NCI-H2196 (cell line): ENCODE results near the gene RAF1.
"Not testable (repeated sequence)": the region's sequence is repeated elsewhere in the genome, so short reads cannot be mapped to it uniquely, and the experiment has no call there.

Experiments
- DNase-seq: peaks from one replicate; lab custom pipeline; 2025; ENCODE audit not compliant: unreplicated experiment; lab: John Stamatoyannopoulos, UW

Gene RAF1

GRCh38 chr3:12562451-12562850 is 101.5 kb downstream of the RAF1 start:
- DNase-seq: no peak

GRCh38 chr3:12561397-12561796 is 102.5 kb downstream of the RAF1 start:
- DNase-seq: no peak

GRCh38 chr3:12560505-12561190 is 103.3 kb downstream of the RAF1 start:
- no peak for DNase-seq

GRCh38 chr3:12559520-12559919 is 104.4 kb downstream of the RAF1 start:
- no peak for DNase-seq

GRCh38 chr3:12558706-12559105 is 105.2 kb downstream of the RAF1 start:
- no peak for DNase-seq

GRCh38 chr3:12557473-12558100 is 106.3 kb downstream of the RAF1 start:
- DNase-seq: no peak

- DNase-seq: peak; percentile 73
Measured at GRCh38 chr3:12556690-12557472, 107.0 kb downstream of the RAF1 start, which contains the start of gene MKRN2. Gene MKRN2 (plus strand): TSS chr3:12557087. CDS start chr3:12557151, 64 bp downstream.

- no peak for DNase-seq
Measured at GRCh38 chr3:12556314-12556689, 107.6 kb downstream of the RAF1 start.

- DNase-seq: no peak
Measured at GRCh38 chr3:12553921-12554391, 110.0 kb downstream of the RAF1 start.

GRCh38 chr3:12549971-12550760 is 113.8 kb downstream of the RAF1 start:
- DNase-seq: no peak

- peak; percentile 8 for DNase-seq
Measured at GRCh38 chr3:12545473-12545791, 118.5 kb downstream of the RAF1 start, which contains the start of gene MKRN2OS. Gene MKRN2OS (minus strand): TSS chr3:12545499. CDS start chr3:12545464, 35 bp downstream.

GRCh38 chr3:12544652-12545472 is 119.1 kb downstream of the RAF1 start:
- no peak for DNase-seq

GRCh38 chr3:12543497-12543896 is 120.4 kb downstream of the RAF1 start:
- DNase-seq: not testable (repeated sequence)

GRCh38 chr3:12541625-12542024 is 122.3 kb downstream of the RAF1 start:
- no peak for DNase-seq

GRCh38 chr3:12536423-12536822 is 127.5 kb downstream of the RAF1 start:
- no peak for DNase-seq
